IMR-90 (cell line): ENCODE data around the gene IL11RA. TPM values are rescaled to one million over a fixed set of nuclear protein-coding genes. Genes with fewer than 3 reads are reported as not detected.

Experiments used
- ATAC-seq: fragments of 200-7000 bp; cut with Tn5 transposase; 2 replicates; pipeline ENCODE4 v1.9.1; 2020; ENCODE audit warnings: low read depth, mild to moderate bottlenecking, moderate library complexity
- BruUV-seq: library from RNA; stranded (reverse); fragments of 400-500 nt; replicated peaks from 2 replicates; lab custom pipeline; 2021; lab: Mats Ljungman, UMichigan
- CTCF ChIA-PET: fragments of 300-600 bp; formaldehyde crosslinking; extraction: SDS; loops from one replicate; lab custom pipeline; 2021; ENCODE audit warnings: antibody characterized with exemption; lab: Yijun Ruan, JAX
- POLR2A ChIA-PET: fragments of 300-600 bp; sonication (Branson Sonifier 250); formaldehyde crosslinking; loops from one replicate; lab custom pipeline; 2022; ENCODE audit warnings: antibody characterized with exemption; ENCODE audit not compliant: unreplicated experiment; lab: Charles Lee
- DNase-seq: peaks from one replicate; pipeline ENCODE4 v3.0.0; 2013
- H2AFZ ChIP-seq: replicated peaks from 2 replicates; pipeline ENCODE3; 2013; ENCODE audit warnings: low read length, mild to moderate bottlenecking; ENCODE audit not compliant: poor library complexity
- H2AK5ac ChIP-seq: 2 replicates; pipeline ENCODE4 v1.6.1; 2013; ENCODE audit warnings: low read depth, low read length, inconsistent platforms
- H2AK9ac ChIP-seq: replicated peaks from 2 replicates; pipeline ENCODE3; 2013; ENCODE audit warnings: mild to moderate bottlenecking, low read depth, low read length, moderate library complexity; ENCODE audit not compliant: poor library complexity
- H2BK120ac ChIP-seq: 2 replicates; pipeline ENCODE4 v1.6.1; 2013; ENCODE audit warnings: low read depth, low read length, inconsistent platforms
- H2BK15ac ChIP-seq: 3 replicates; pipeline ENCODE4 v1.6.1; 2013; ENCODE audit warnings: low read depth, low read length, inconsistent platforms
- H2BK20ac ChIP-seq: 2 replicates; pipeline ENCODE4 v1.6.1; 2013; ENCODE audit warnings: low read depth, mild to moderate bottlenecking, inconsistent platforms, low read length, moderate library complexity
- H2BK5ac ChIP-seq: 2 replicates; pipeline ENCODE4 v1.6.1; 2013; ENCODE audit warnings: mild to moderate bottlenecking, low read depth, low read length, inconsistent platforms; ENCODE audit not compliant: poor library complexity, severe bottlenecking
- H3K14ac ChIP-seq: replicated peaks from 2 replicates; pipeline ENCODE4 v1.6.1; 2013; ENCODE audit warnings: low read depth, low read length, inconsistent platforms
- H3K18ac ChIP-seq: 2 replicates; pipeline ENCODE4 v1.6.1; 2013; ENCODE audit warnings: low read depth, low read length, control low read depth
- H3K23ac ChIP-seq: 2 replicates; pipeline ENCODE4 v1.6.1; 2013; ENCODE audit warnings: low read depth, low read length, inconsistent platforms
- H3K27ac ChIP-seq: 2 replicates; pipeline ENCODE4 v1.5.1; 2013; ENCODE audit warnings: mild to moderate bottlenecking, control low read depth, low read length; ENCODE audit not compliant: insufficient read depth
- H3K27me3 ChIP-seq: 2 replicates; pipeline ENCODE4 v1.6.1; 2013; ENCODE audit warnings: low read length; ENCODE audit not compliant: control insufficient read depth, insufficient read depth
- H3K36me3 ChIP-seq: 2 replicates; pipeline ENCODE4 v1.6.1; 2013; ENCODE audit warnings: low read length, mixed read lengths; ENCODE audit not compliant: control insufficient read depth, insufficient read depth
- H3K4ac ChIP-seq: 2 replicates; pipeline ENCODE4 v1.6.1; 2013; ENCODE audit warnings: low read depth, low read length, inconsistent platforms
- H3K4me1 ChIP-seq: 2 replicates; pipeline ENCODE4 v1.6.1; 2013; ENCODE audit warnings: low read length, mixed read lengths; ENCODE audit not compliant: control insufficient read depth, insufficient read depth
- H3K4me2 ChIP-seq: 2 replicates; pipeline ENCODE4 v1.6.1; 2013; ENCODE audit warnings: low read depth, mild to moderate bottlenecking, control low read depth, low read length, moderate library complexity
- H3K4me3 ChIP-seq: 2 replicates; pipeline ENCODE4 v1.5.1; 2013; ENCODE audit warnings: low read depth, mild to moderate bottlenecking, control low read depth, low read length, moderate library complexity; ENCODE audit not compliant: insufficient read depth
- H3K56ac ChIP-seq: 2 replicates; pipeline ENCODE4 v1.6.1; 2013; ENCODE audit warnings: low read length, inconsistent platforms; ENCODE audit not compliant: insufficient read depth; ENCODE audit errors: extremely low read depth
- H3K79me1 ChIP-seq, 2 experiments: 2 replicates each; pipeline ENCODE4 v1.6.1; 2013; ENCODE audit warnings: low read length in 2 of 2, inconsistent platforms in 1 of 2, low read depth in 1 of 2
- H3K9ac ChIP-seq: 2 replicates; pipeline ENCODE4 v1.6.1; 2013; ENCODE audit warnings: low read depth, low read length, control low read depth
- H3K9me1 ChIP-seq: 2 replicates; pipeline ENCODE4 v1.6.1; 2013; ENCODE audit warnings: low read length, inconsistent platforms; ENCODE audit not compliant: insufficient read depth
- H3K9me3 ChIP-seq: 2 replicates; pipeline ENCODE4 v1.6.1; 2013; ENCODE audit warnings: low read length; ENCODE audit not compliant: control insufficient read depth, insufficient read depth
- H4K20me1 ChIP-seq: 2 replicates; pipeline ENCODE4 v1.6.1; 2013; ENCODE audit warnings: low read length, inconsistent platforms; ENCODE audit not compliant: insufficient read depth
- H4K5ac ChIP-seq: 2 replicates; pipeline ENCODE4 v1.6.1; 2013; ENCODE audit warnings: mild to moderate bottlenecking, low read depth, low read length, control low read depth
- H4K8ac ChIP-seq, 2 experiments: 2 replicates each; pipeline ENCODE4 v1.6.1; 2013; ENCODE audit warnings: low read depth in 2 of 2, low read length in 2 of 2, control low read depth in 1 of 2, inconsistent platforms in 1 of 2
- H4K91ac ChIP-seq: 2 replicates; pipeline ENCODE4 v1.6.1; 2013; ENCODE audit warnings: low read depth, low read length, inconsistent platforms; ENCODE audit not compliant: insufficient read depth
- BHLHE40 ChIP-seq: fragments of 150-350 bp; IDR thresholded peaks from 2 replicates; pipeline ENCODE4 v1.6.1; 2016; ENCODE audit warnings: mild to moderate bottlenecking, low read depth, low read length
- CEBPB ChIP-seq: IDR thresholded peaks from 2 replicates; pipeline ENCODE4 v1.6.1; 2012; ENCODE audit warnings: low read depth, low read length, improper control_type of control experiment
- CHD1 ChIP-seq: IDR thresholded peaks from 2 replicates; pipeline ENCODE4 v1.6.1; 2012; ENCODE audit warnings: low read depth, low read length, improper control_type of control experiment
- FOS ChIP-seq: fragments of 150-350 bp; IDR thresholded peaks from 2 replicates; pipeline ENCODE4 v1.6.1; 2016; ENCODE audit warnings: low read depth, low read length
- MXI1 ChIP-seq: IDR thresholded peaks from 2 replicates; pipeline ENCODE4 v1.6.1; 2012; ENCODE audit warnings: low read depth, mild to moderate bottlenecking, low read length, moderate library complexity, borderline replicate concordance
- POLR2A ChIP-seq: IDR thresholded peaks from 2 replicates; pipeline ENCODE4 v1.6.1; 2012; ENCODE audit warnings: mild to moderate bottlenecking, low read depth, low read length
- RAD21 ChIP-seq: IDR thresholded peaks from 2 replicates; pipeline ENCODE4 v1.6.1; 2012; ENCODE audit warnings: low read length, improper control_type of control experiment
- RCOR1 ChIP-seq: IDR thresholded peaks from 2 replicates; pipeline ENCODE4 v1.6.1; 2012; ENCODE audit warnings: mild to moderate bottlenecking, low read length, improper control_type of control experiment; ENCODE audit not compliant: insufficient replicate concordance
- RFX5 ChIP-seq: IDR thresholded peaks from 2 replicates; pipeline ENCODE4 v1.8.0; 2012; ENCODE audit warnings: low read depth, mild to moderate bottlenecking, low read length, moderate library complexity
- SMC3 ChIP-seq: fragments of 150-350 bp; IDR thresholded peaks from 2 replicates; pipeline ENCODE4 v1.6.1; 2016; ENCODE audit warnings: low read depth, mild to moderate bottlenecking, antibody characterized with exemption, low read length, moderate library complexity
- WGBS, 2 experiments: methylation state at CpG; one replicate each; pipeline versions ENCODE4 v1.1.5 to v1.1.7; 2013; ENCODE audit warnings: missing lambda C conversion rate in 2 of 2; ENCODE audit not compliant: insufficient read length in 1 of 2; ENCODE audit errors: extremely low coverage in 2 of 2; 5-methylcytosine and 5-hydroxymethylcytosine counted together
- dilution Hi-C: fragments of 300-500 bp; cut with HindIII; formaldehyde crosslinking; loops from one replicate; pipeline ENCODE4 v1.14.3; 2018; ENCODE audit warnings: low sequenced_read_pairs; ENCODE audit not compliant: unreplicated experiment
- in situ Hi-C: fragments of 300-500 bp; cut with MboI; formaldehyde crosslinking; loops from 3 replicates; pipeline ENCODE4 v1.14.3; 2019; ENCODE audit warnings: low sequenced_read_pairs, inconsistent platforms, mixed read lengths
- intact Hi-C: fragments of 100-400 bp; cut with micrococcal nuclease; formaldehyde crosslinking; loops from 2 replicates; pipeline ENCODE4 v1.10.0; 2022
- polyA plus RNA-seq, 3 experiments: library from polyadenylated mRNA; depleted of rRNA; stranded (reverse); fragments of >200 nt; gene quantifications; 2 replicates each; pipeline ENCODE4 v1.2.3, GENCODE V29; 2012; ENCODE audit warnings: low replicate concordance in 1 of 3
- total RNA-seq: library from RNA; depleted of rRNA; stranded (reverse); fragments of >200 nt; gene quantifications from 2 replicates; pipeline ENCODE4 v1.2.3, GENCODE V29; 2012
- TF ChIP-seq, protein P1 (sequence below): conservative IDR thresholded peaks from 2 replicates; pipeline ENCODE4 v1.5.1; 2012; ENCODE audit warnings: mild to moderate bottlenecking, low read depth, low read length, improper control_type of control experiment
- TF ChIP-seq, protein P2 (sequence below): fragments of 150-350 bp; IDR thresholded peaks from 2 replicates; pipeline ENCODE4 v1.6.1; 2017; ENCODE audit warnings: mild to moderate bottlenecking, antibody characterized with exemption, low read length, low read depth

The IL11RA gene
- total and polyA plus RNA-seq, 2 of the 4 experiments (the other 2 are of a cell fraction) = 8.2 to 15.9 TPM

DNA sequence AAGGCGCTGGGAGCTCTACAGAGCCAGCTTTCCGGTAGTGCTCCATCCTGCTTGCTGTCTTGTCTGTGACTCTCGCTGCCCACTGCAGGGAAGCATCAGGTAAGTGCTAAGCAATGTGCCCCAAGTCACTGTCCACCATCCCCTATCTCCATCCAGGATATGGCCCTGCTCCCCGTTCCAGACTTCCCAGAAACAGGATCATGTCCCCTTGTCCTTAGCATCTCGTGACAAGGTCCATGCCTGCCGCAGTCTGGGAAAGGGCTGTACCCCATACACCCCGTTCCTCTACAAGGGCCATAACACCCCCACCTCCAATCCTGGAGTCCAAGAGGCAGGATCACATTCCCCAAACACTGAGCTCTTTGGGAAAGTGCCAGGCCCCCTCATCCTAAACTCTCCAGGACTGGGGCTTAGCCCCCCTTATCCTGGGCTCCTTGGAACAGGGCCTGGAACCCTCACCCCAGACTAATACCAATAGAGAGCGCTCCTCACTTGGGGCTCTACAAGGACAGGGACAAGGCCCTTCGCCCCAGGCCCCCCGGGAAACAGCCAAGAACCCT lies 40.7 kb upstream of the IL11RA start:
- no peaks in the 10 kb centered on the region for H4K20me1 ChIP-seq
- H3K9me1 ChIP-seq = peaks cover 12% of the 10 kb centered on the region
- peak overlapping the region; percentile 65 for H3K18ac ChIP-seq
- no TSS peak for BruUV-seq
- dilution Hi-C loops = no loop called here
- peak overlapping the region; percentile 74 for H4K5ac ChIP-seq
- H3K27ac ChIP-seq = peak overlapping the region; percentile 74
- TF ChIP-seq, protein P1, sequence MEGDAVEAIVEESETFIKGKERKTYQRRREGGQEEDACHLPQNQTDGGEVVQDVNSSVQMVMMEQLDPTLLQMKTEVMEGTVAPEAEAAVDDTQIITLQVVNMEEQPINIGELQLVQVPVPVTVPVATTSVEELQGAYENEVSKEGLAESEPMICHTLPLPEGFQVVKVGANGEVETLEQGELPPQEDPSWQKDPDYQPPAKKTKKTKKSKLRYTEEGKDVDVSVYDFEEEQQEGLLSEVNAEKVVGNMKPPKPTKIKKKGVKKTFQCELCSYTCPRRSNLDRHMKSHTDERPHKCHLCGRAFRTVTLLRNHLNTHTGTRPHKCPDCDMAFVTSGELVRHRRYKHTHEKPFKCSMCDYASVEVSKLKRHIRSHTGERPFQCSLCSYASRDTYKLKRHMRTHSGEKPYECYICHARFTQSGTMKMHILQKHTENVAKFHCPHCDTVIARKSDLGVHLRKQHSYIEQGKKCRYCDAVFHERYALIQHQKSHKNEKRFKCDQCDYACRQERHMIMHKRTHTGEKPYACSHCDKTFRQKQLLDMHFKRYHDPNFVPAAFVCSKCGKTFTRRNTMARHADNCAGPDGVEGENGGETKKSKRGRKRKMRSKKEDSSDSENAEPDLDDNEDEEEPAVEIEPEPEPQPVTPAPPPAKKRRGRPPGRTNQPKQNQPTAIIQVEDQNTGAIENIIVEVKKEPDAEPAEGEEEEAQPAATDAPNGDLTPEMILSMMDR = no peak
- TF ChIP-seq MXI1 (no peak), POLR2A (no peak), RAD21 (no peak), CHD1 (no peak), RCOR1 (no peak), SMC3 (no peak), BHLHE40 (no peak), CEBPB (no peak), RFX5 (no peak), FOS (no peak)
- TF ChIP-seq, protein P2, sequence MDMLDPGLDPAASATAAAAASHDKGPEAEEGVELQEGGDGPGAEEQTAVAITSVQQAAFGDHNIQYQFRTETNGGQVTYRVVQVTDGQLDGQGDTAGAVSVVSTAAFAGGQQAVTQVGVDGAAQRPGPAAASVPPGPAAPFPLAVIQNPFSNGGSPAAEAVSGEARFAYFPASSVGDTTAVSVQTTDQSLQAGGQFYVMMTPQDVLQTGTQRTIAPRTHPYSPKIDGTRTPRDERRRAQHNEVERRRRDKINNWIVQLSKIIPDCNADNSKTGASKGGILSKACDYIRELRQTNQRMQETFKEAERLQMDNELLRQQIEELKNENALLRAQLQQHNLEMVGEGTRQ = no peak
- H4K8ac ChIP-seq = peak overlapping the region; percentile 92 to 99
- peak overlapping the region; percentile 87 for H3K4me2 ChIP-seq
- H3K9me3 ChIP-seq = no peaks in the 10 kb centered on the region
- peaks cover 6% of the 10 kb centered on the region; the same call in 1 of the 2 replicates for H3K4me1 ChIP-seq
- in situ Hi-C loops = no loop called here
- peak overlapping the region; percentile 75 for H2AK5ac ChIP-seq
- peak overlapping the region; percentile 69 for H3K4me3 ChIP-seq
- H3K36me3 ChIP-seq = peaks cover 12% of the 10 kb centered on the region
- peak overlapping the region; percentile 98 for H3K14ac ChIP-seq
- peak overlapping the region; percentile 92 for H3K9ac ChIP-seq
- peak overlapping the region; percentile 90 for H2AK9ac ChIP-seq
- 0 out of 2 replicates have a peak overlapping the region, but pooled peaks have one; percentile 44 for H2BK120ac ChIP-seq
- H2BK5ac ChIP-seq = peak overlapping the region; percentile 66
- peak overlapping the region; percentile 90 for H3K23ac ChIP-seq
- peak overlapping the region; percentile 78 for H4K91ac ChIP-seq
- intact Hi-C loops = no loop called here
- H3K27me3 ChIP-seq = peaks cover 2% of the 10 kb centered on the region
- WGBS, 2 experiments = 48% methylated on average over 5 of the region's 10 CpGs; no CpG with 5 or more reads in 1 of the 2 experiments
- ChIA-PET CTCF (no interaction called here), POLR2A (interaction anchor here (0.6 kb wide), 1 partner anchor 1926 kb away, joined by 4 read pairs; no protein-coding TSS in a partner anchor)
- peak overlapping the region; percentile 97 for H2AFZ ChIP-seq
- H2BK15ac ChIP-seq = no peak overlapping the region
- peak overlapping the region; percentile 80; the same call in 1 of the 2 replicates for H3K56ac ChIP-seq
- DNase-seq (no peak), ATAC-seq (peak; percentile 38)
- no peak overlapping the region for H2BK20ac ChIP-seq
- peaks cover 8 to 18% of the 10 kb centered on the region in 2 experiments; a peak in 3 of 4 replicates for H3K79me1 ChIP-seq
- H3K4ac ChIP-seq = peak overlapping the region; percentile 94
